Hepatic stellate cell (primary cell): ENCODE measurements around the gene PPP2R2C.

ENCODE experiments used
- DNase-seq: peaks from one replicate; pipeline ENCODE4 v3.0.0; 2011; ENCODE audit warnings: low spot score

Gene PPP2R2C

DNA sequence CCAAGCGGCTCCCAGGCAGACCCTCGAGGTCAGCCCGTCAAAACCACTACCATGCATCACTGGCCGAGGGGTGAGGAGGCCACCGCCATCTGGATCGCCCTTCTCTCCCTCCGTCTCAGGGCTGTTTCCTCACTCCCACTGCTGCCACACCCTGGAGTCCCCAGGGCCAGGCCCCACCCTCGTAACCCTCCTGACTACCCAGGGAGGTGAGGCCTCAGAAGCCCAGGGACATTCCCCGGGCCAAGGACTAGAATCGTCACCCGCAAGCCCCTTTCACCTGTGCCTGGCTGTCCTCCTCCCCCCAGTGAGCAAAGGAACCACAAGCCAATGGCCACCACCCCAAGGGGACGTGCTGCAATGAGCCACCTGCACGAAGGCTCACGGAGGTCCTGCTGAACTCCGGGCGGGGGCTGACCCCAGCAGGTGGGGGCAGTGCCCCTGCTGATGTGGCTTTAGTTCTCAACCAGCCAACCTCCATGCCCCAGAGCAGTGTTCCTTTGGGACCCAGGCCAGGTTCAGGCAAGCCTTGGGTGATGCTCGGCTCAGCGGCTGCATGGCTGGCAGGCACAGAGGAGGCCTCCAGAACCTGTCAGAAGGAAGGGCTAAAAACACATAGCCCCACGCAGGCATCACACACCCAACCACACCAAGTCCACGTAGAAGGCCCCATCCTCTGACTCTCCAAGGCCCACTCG lies 23.8 kb downstream of the PPP2R2C start:
- DNase-seq: no peak

DNA sequence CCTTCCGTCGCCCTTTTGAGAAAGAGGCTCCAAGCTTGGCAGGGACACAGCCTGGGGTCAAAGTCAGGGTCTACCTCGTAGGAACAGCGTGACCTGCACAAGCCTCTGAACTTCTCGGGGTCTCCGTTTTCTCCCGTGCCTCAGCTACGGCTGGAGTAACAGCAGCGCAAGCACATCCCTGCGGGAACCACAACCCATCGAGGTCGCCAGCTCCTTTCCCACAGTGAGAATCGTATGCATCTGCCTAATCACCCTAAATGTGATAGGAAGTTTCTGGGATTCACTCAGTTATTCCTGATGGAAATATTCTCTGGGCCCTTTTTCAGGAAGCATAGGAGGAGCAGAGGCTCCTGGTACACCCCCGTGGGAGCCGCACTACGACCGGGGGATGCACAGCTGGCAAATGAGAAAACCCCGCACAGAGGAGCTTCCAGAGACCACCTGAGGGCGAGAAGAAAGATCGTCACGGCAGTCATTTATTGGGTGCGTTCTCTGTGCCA lies 24.7 kb downstream of the PPP2R2C start:
- DNase-seq: no peak

DNA sequence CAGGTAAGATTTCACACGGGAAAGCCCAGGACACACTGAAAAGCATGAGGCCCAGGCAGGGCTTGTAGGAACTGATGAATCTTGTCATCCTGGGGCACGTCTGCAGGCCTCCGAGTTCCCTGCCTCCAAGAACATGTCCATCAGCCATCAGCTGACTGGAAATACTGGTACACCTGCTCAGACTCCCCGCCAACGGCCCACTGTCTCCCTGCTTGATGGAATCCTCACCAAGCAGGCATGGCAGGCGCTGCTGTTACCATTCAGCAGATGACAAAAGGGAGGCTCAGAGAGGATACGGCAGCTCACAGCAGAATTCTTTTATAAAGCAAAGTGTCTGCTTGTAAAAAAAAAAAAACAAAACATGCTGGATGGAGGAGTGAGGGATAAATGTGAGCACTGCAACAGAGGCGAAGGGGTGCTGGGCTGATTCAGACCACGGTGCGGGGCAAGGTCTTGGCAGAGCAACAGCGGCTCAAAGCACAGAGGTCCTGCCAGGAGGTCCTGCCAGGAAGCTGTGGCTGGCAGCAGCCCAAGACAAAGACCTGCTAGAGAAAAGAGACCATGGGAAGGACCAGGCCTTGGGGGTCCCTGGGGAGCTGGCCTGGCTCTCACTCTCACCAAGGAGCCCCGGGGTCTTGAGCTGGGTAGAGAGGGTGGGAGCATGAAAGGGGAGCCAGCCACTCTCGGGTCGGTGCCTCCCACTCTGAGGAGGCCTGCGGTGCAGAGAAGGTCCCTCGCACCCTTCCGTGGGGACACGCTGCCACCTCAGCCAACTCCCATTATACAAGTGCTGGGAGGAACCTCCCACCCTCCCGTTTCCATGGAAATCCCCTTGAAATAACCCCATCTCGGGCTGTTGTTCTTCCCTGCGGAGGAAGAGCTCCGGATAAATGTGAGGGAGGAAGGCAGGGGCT lies 25.6 kb downstream of the PPP2R2C start:
- no peak for DNase-seq

DNA sequence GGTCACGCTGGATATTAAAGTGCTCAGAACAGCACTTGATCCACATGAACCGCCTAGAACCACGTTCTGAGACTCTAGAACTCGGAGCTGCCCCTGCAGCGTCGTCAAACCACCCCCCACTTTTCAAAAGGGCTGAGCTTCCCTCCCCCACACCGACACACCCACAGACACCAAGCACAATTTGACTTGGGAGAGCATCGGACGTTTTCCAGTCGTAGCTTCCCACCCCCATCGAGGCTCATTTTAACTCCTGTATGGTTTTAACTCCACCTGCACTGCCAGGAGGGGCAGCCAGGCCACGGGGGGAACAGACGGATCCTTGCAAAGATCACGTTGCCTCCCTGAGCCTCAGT lies 26.3 kb downstream of the PPP2R2C start:
- DNase-seq: no peak

DNA sequence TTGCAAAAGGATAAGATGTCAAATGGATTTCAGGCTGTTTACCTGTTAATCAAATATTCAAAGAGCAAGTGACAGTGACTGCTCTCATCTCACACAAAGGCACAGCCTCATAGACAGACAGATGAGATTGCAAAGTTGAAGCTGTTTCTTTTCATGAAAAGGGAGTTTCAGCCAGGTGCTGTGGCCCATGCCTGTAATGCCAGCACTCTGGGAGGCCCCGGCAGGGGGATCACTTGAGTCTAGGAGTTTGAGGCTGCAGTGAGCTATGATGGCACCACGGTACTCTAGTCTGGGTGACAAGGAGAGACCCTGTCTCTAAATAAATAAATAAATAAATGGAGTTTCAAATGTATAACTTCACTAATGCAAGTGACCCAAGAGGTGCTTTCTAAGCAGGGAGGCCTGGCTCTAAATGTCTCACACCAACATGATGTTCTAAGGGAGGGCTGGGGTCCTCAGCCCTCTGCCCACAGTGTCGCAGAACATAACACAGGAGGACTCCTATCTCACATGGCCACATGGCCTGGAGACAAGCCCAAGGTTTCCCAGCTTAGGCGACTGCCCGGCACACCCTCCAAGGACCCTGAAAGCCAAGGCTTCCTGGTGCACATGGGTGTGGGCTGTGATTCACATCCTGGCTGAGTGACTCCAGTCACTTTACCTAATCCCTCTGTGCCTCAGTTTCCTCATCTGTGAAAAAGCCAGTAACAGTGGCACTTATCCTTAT lies 26.8 kb downstream of the PPP2R2C start:
- DNase-seq: no peak

DNA sequence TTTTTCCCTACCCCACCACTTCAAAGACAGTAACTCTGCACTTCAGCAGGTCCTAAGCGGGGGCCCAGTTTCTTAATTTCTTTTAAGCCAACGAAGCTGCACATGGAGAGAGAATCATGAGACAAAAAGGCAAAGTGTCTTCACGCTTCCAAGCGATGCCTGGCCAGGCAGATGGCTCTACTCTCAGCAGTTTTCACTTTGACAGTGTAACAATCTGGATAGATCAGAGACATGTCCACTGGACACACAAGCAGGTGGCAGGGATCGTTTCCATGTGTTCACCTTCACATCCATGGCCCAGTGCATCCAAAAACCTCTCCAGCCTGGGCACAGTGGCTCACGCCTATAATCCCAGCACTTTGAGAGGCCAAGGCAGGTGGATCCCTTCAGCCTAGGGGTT lies 27.8 kb downstream of the PPP2R2C start:
- no peak for DNase-seq

DNA sequence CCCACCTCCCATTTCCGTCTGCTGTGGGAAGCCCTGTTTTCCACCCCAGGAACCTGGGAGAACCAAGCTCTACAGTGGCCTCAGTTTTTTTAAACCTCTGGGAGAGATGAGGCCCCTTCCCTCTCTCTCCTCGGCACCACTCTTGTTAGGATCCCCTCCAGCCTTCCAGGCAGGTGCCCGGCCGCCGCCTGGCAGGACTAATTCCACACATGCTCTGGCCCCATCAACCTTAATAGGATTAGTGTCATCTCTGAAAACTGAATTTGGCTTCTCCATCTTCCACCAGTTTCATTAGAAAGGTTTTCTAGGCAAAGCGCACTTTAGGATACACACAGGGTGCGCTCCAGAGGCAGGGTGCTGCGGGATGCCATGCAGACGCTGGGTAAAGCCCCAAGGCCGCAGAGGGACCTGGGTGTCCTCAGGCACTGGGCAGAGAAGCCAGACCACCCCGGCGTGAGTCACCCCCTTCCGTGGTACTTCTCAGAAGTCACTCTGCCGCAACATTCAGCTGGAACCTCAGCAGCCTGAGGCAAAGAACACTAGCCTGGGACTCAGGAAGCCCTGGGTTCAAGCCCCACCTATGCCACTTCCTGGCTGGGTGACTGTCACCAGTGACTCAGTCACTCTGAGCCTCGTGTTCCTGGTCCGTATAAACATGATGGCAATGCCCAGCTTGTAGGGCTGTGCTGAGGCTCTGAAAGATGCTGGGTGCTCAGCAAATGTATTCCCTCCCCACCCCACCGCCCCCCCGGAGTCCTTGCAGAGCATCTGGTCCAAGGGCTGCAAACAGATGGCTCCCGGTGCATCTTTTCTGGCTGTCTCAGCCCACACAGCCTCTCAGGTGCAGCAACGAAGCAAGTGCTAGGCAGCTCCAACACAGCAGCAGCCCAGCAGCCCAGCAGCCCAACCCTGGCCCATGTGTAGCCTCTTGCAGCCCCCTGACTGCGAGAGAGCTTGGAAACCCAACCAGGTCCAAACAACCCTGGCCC lies 29.1 kb downstream of the PPP2R2C start:
- no peak for DNase-seq

DNA sequence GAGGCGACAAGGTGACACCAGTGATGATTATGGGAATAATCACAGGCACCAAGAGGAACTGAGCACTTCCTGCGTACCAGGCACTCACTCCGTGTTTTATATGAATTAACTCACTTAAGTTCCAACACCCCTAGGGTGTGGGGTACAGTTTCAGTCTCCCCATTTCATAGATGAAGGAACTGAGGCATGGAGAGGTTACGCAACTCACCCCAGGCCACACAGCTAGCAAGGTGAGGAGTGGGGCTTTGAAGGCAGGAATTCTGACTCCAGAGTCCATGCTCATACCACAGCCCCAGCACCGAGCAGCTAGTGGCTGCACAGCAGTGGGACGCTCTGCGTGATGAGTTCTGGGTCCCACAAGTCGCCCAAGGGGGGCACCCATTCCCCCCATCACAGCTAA lies 29.9 kb downstream of the PPP2R2C start:
- no peak for DNase-seq

DNA sequence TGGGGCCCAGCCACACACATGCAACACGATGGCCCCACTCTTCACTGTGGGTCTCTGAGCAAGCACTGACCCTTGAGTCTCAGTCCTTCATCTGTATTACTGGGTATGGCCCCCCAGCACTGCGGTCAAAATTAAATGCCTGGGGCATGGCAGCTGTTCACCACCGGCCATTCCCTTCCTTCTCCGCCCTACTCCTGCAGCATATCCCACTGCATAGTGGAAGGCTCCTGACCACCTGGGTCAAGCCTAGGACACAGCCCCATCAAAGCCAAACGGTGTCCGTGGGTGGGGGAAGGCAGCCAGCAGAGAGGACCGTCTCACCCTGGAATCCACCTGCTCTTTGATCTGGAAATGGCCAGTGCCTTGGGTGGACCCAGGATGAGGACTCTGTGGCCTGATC lies 30.7 kb downstream of the PPP2R2C start:
- DNase-seq: no peak

DNA sequence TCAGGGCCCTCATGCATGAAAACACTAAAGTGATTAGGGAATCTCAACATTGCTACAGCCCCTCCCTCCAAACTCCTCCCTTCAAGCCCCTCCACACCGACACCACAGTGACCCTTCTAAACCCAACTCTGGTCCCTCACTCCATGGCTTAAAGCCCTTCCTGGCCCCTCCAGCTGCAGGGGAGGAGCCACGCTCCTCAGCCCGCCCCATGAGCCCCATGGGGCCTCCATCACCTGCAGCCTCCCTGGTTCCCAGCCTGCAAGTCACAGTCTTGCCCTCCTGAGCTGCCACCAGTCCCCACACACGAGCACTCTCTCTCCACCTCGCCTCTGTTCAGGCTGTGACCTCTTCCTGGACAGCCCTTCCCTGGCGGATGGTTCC lies 31.2 kb downstream of the PPP2R2C start:
- no peak for DNase-seq

DNA sequence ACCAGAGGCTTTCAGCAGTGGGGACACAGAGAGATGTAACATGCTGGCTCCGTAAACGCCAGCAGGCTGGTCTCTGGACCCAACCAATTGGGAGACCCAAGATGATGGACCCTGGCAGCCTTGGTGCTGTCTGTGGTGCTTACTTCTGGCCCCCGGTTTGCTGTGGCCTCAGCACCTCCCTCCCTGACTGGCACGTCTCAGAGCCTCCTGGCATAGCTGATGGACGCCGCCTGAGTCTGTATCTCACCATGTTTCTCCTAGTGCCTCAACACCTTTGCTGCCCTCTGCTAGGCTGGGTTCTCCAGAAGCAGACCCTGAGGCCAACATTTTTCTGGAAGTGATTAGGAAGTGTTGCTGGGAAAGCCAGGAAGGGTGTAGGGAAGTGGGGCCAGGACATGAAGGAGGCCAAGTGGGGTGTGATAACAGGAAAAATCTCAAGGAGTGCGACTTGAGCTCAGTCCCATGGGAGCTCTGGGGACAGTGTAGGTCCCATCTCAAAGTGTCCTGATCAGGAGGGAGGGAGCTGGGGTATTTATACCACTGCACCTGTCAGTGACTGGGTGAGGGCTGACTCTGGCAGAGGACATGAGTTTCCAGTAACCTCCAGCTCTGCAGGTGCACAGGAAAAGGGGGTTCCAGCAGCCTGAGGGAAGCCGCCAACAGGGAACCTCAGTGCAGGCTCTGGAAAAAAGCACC lies 31.8 kb downstream of the PPP2R2C start:
- no peak for DNase-seq

DNA sequence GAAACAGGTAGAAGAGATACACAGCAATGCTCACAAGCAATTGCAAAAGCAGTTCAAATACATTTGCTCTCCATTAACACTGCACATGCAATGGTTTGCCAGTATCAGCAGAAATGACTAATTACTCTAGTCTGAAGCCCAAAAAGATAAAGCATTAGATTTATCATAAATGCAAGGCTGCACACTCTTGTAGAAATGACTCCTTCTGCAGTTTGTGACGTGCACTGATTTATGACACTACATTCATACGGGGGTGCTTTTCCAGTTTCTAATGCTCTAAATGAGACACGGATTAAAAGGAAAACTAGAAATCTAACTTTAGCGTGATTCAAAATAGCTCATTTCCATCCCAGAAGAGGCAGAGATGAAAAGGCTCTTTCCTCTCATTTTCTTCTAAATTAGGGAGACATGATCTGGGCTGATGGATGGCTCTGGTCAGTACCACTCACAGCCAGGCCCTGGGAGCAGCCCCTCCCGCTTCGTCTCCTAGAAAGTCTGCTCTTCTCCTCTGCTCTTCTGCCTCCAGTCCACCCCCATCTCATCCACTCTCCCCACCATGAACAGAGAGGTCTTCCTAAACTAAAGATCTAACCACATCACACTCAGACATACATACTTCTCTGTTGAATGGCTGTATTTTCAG lies 33.2 kb downstream of the PPP2R2C start:
- no peak for DNase-seq

DNA sequence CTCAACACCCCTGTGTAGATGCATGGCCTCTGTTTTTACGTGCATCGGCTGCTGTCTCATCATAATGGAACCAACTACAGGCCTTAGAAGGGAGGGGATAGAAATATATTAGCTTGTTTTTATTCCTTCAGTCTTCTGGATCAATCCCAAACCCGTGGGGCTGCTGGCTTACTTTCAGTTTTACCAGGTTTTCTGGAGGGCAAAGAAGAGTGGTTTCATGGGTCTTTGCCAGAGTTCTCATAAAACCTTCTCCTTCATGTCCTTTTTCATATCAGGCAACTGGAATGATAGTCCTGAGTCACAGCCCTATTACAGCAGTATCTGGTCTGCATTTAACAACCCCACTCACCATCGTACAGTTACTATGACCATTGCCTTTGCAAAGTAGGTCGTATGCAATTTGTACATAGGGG lies 34.6 kb downstream of the PPP2R2C start:
- DNase-seq: no peak

DNA sequence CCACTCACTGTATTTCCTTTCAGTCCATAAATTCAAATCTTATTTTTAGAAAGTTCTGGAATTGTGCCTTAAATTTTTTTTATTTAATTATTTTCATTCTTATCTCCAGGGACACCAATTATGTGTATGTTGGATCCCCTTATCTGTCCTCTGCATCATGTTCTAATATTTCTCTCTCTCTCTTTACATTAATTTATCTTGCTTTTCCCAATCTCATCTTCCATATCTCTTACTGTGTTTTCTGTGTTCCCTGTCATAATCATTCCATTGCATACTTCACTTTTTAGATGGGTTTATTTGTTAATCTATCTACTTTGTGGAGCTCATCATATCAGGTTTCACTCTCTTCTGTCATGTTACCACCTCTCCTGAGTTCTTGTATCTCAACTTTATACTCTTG lies 37.4 kb downstream of the PPP2R2C start:
- no peak for DNase-seq

DNA sequence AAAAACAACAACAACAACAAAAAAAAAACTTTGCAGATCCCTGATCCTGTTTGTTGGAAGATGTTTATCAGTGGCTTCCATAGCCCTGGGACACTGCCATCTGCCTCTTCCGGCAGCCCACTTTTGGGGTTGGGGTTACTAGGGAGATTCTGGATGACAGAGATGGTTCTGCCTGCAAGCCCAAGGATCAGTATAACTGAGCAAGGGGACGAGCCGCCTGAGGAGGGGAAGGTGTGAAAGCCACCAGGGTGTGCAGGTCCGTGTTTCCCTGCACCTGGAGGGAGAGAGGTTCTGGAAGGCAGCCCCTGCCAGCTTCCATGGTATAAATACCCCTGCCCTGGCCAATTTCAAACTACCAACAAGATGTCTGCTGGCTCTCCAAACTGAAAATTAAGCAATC lies 41.5 kb downstream of the PPP2R2C start:
- no peak for DNase-seq

DNA sequence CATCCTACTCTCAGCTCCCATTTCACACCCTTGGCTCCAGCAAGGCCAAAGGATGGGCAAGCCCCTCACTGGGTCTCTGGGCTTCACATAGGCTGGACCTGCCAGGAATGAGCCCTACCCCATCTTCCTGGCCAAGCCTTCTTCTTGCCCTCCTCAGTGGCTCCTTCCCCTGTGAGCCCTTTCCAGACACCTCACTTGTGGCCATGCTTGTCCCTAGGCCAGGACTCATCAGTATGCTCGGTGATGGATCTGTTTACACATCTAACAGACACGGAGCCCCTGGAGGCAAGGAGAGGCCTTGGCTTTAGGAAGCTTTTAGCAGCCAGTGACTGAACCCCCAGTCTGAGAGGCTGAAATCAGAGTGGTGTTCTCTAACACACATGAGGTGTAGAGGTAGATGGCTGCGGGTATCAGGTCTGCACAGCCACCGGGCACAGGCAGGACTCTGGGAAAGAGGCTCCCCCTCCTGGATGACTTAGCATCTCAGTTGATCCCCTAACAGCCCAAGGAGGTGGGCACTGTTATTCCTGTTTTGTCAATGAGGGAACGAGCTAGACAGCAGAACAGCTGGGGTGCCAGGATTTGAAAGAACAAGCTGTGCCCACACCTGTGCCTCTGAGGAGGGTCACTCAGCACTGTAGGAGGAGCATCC lies 44.8 kb downstream of the PPP2R2C start:
- DNase-seq: no peak

DNA sequence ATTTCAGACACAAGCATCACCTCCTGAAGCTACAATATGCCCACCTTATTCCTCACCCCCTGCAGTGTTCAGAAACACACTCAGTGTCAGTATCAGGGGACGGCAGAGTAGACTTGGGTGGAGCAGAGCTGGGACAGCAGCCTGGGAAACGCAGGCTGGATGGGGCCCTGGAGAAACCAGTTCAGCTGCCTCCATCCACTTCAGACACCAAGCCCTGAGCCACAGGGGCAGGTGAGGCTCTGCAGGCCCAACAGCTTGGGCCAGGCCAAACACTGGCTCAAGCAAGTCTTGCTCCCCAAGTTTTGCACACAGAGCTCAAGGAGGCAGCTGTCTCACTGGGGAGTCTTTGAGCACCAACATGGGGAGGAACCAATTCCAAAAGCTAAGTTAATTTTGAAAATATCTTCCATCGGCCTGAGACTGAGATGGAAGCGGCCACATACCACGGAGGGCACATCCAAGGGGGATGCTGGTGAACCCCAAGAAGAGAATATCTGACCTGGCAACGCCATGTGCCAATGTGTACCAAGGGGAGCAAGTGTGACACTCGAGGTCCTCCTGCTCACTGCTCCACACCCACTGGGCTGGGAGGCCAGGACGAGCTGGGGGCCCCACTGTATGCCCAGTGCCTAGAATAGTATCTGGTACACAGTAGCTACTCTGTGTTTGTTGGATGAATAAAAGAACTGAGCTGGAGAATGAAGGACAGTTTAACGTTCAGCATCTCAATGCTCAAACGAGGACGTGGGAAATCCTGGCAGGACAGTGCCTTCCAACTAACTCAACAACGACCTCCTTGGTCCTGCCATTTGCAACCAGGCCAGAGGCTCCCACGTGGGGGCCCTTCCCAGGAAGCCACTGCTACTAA lies 45.6 kb downstream of the PPP2R2C start:
- DNase-seq: no peak

DNA sequence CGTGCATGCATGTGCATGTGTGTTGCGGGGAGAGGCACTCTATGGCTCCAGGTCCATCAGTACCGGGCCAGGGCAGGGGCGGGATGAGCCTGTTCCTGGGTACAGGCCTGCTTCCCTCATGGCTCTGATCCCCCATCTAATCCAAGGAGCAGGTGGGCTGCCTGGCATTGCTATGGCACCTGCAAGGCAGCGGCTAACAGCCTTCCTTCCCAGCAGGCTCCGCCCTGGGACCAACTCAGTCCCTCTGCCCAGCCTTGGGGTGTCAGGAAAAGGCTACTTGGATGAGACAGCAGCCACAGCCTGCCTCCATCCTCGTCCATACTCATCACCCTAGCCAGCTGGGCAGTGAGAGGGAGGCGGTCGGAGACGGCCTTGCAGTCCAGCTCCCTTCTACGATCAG lies 46.5 kb downstream of the PPP2R2C start:
- DNase-seq: no peak

DNA sequence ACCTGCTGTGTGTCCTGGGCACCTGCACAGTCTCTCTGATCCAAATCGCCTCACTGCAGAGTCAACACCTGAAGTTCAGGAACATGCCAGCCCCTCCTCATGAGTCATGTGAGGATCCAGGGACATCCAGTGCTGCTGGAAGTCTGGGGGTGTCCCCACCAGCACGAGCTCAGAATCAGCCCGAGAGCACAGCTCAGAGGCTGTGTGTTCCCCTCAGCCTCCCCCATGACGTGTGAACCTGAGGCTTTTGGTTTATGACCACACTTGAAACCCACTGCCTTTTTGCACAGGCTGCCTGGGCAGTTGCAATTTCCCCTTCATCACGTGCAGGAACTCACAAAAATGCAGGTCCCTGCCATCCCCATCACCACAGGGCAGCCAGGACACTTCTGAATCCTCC lies 47.1 kb downstream of the PPP2R2C start:
- DNase-seq: no peak
